Calu3 (cell line): ENCODE measurements around the gene LHFPL6. TPM values are rescaled to one million over a fixed set of nuclear protein-coding genes. Genes with fewer than 3 reads are reported as not detected.

ENCODE experiments used
- BruUV-seq: library from RNA; stranded (reverse); fragments of 400-500 nt; replicated peaks from 2 replicates; lab custom pipeline; 2021; lab: Mats Ljungman, UMichigan
- CTCF ChIA-PET: fragments of 300-600 bp; sonication (Branson Sonifier 250); formaldehyde crosslinking; loops from one replicate; lab custom pipeline; 2022; ENCODE audit warnings: antibody characterized with exemption; lab: Charles Lee
- DNase-seq: peaks from one replicate; pipeline ENCODE4 v3.0.0; 2022
- H3K27ac Mint-ChIP-seq: one replicate; pipeline ENCODE4 v1.8.0; 2022; ENCODE audit warnings: mixed read lengths; ENCODE audit not compliant: unreplicated experiment
- H3K27me3 Mint-ChIP-seq: one replicate; pipeline ENCODE4 v1.8.0; 2022; ENCODE audit warnings: mixed read lengths; ENCODE audit not compliant: unreplicated experiment
- H3K36me3 Mint-ChIP-seq: one replicate; pipeline ENCODE4 v1.8.0; 2022; ENCODE audit warnings: mild to moderate bottlenecking, moderate library complexity, mixed read lengths; ENCODE audit not compliant: insufficient read depth, unreplicated experiment
- H3K4me1 Mint-ChIP-seq: one replicate; pipeline ENCODE4 v1.8.0; 2022; ENCODE audit warnings: mild to moderate bottlenecking, low read depth, mixed read lengths; ENCODE audit not compliant: unreplicated experiment
- H3K4me3 Mint-ChIP-seq: one replicate; pipeline ENCODE4 v1.8.0; 2022; ENCODE audit warnings: mild to moderate bottlenecking, low read depth, moderate library complexity, mixed read lengths; ENCODE audit not compliant: unreplicated experiment
- H3K9me3 Mint-ChIP-seq: one replicate; pipeline ENCODE4 v1.8.0; 2022; ENCODE audit warnings: low read depth, mixed read lengths; ENCODE audit not compliant: unreplicated experiment
- CTCF ChIP-seq: fragments of 200-600 bp; IDR thresholded peaks from one replicate; pipeline ENCODE4 v1.8.0; 2022; ENCODE audit warnings: antibody characterized with exemption; ENCODE audit not compliant: unreplicated experiment
- intact Hi-C: fragments of 100-400 bp; cut with micrococcal nuclease; formaldehyde crosslinking; loops from one replicate; pipeline ENCODE4 v1.10.0; 2022; ENCODE audit not compliant: unreplicated experiment
- total RNA-seq: library from RNA; stranded (reverse); gene quantifications from 2 replicates; pipeline ENCODE4 v1.2.3, GENCODE V29; 2022

LHFPL6 gene
- total RNA-seq, 1 experiment from 2014 or later: not detected

GRCh38 chr13:39566216-39566869 lies 36.6 kb downstream of the LHFPL6 start:
- H3K4me1 Mint-ChIP-seq: peaks cover 15% of the 10 kb centered on the region
- no peaks in the 10 kb centered on the region for H3K9me3 Mint-ChIP-seq
- intact Hi-C loops: no loop called here
- H3K4me3 Mint-ChIP-seq: no peak overlapping the region
- CTCF ChIA-PET: interaction anchor here (0.7 kb wide), 1 partner anchor 41 kb away, joined by 3 read pairs; no protein-coding TSS in a partner anchor
- no peak overlapping the region for H3K27ac Mint-ChIP-seq
- no peaks in the 10 kb centered on the region for H3K27me3 Mint-ChIP-seq
- no TSS peak for BruUV-seq
- DNase-seq: no peak
- H3K36me3 Mint-ChIP-seq: no peaks in the 10 kb centered on the region
- no peak for TF ChIP-seq CTCF

DNA sequence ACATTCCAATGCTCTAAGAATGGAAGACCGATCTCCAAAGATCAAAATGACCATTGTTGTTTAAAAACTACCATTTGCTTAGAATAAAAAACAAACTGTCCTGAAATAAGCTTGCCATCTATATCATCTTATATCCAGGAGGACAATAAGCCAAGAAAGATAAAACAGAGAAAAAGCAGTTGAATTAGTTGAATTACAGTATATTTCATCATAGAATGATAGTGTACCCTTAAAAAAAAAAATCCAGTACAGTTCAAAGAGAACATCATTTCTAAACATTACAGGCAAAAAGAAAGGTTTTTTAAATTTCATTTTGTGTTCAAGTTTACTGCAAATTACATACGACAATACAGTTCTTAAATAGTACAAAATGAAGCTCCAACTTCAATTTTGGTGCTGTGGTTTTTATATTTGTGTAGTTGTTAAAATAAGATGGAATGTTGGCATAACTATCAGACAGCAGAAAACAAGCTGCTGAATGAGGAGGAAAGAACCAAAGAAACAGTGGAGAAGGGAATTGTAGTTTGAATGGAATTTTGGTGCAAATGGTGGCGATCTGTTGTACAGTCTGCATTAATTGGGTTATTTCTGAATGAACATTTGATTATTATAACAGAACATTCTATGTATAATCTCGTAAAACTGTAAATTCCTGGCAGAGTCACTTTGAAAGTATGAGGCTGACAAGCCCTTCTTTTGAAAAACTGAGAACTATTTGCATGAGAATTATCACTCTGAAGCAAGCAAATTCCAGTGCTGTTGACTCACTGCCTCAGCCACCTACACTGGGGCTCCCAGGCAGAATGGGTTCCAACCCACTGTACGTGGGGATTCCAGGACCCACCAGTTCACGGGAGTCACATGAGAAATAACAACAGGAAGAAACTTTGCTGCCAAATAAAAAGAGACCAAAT lies 37.7 kb downstream of the LHFPL6 start:
- H3K36me3 Mint-ChIP-seq: no peaks in the 10 kb centered on the region
- no peak for TF ChIP-seq CTCF
- no peaks in the 10 kb centered on the region for H3K9me3 Mint-ChIP-seq
- peaks cover 15% of the 10 kb centered on the region for H3K4me1 Mint-ChIP-seq
- H3K4me3 Mint-ChIP-seq: peak overlapping the region; percentile 9
- intact Hi-C loops: no loop called here
- H3K27me3 Mint-ChIP-seq: no peaks in the 10 kb centered on the region
- no TSS peak for BruUV-seq
- H3K27ac Mint-ChIP-seq: peak overlapping the region; percentile 54
- CTCF ChIA-PET: no interaction called here
- DNase-seq: peak; percentile 30

DNA sequence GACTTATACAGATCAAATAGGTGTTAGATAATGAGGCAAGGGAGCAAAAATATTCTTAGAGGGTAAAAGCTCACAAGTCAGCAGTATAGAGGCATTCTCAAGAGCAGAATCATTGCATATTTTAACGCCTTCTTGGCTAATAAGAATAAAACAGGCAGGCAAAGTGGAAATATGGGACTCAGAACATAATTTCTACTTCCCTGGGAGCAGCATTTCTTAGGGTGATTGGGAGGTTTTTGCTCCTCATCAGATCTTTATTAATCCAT lies 39.6 kb downstream of the LHFPL6 start:
- DNase-seq: no peak
- Mint-ChIP-seq H3K9me3 (no peaks in the 10 kb centered on the region), H3K4me3 (no peak overlapping the region), H3K27ac (no peak overlapping the region), H3K4me1 (peaks cover 15% of the 10 kb centered on the region), H3K36me3 (no peaks in the 10 kb centered on the region), H3K27me3 (no peaks in the 10 kb centered on the region)
- intact Hi-C loops: no loop called here
- CTCF ChIA-PET: interaction anchor here (0.9 kb wide), 1 partner anchor 13 kb away, joined by 3 read pairs; no protein-coding TSS in a partner anchor
- no peak for TF ChIP-seq CTCF
- BruUV-seq: no TSS peak

DNA sequence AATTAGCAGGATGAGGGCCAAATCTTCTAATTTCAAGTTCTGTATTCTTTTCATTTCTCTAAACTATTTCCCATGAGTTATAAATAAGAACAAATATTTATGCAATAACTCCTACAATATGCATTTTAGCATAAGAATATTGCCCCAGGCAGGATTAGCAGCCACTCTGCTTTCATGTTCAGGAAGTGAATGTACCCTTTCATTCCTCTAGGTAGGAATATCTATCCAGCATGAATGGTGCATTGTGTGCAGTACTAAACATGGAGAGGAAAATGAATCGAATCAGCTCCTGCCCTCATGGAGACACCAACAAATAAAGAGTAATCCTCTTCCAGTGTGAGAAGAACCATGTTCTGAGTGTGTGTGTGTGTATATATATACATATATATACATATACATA lies 41.0 kb downstream of the LHFPL6 start:
- DNase-seq: no peak
- CTCF ChIA-PET: no interaction called here
- peaks cover 15% of the 10 kb centered on the region for H3K4me1 Mint-ChIP-seq
- no peaks in the 10 kb centered on the region for H3K27me3 Mint-ChIP-seq
- BruUV-seq: no TSS peak
- no peaks in the 10 kb centered on the region for H3K9me3 Mint-ChIP-seq
- no peak overlapping the region for H3K4me3 Mint-ChIP-seq
- intact Hi-C loops: no loop called here
- TF ChIP-seq CTCF: no peak
- H3K27ac Mint-ChIP-seq: no peak overlapping the region
- H3K36me3 Mint-ChIP-seq: no peaks in the 10 kb centered on the region
